Activated CD8-positive, alpha-beta T cell treated with anti-CD3 and anti-CD28 coated beads, Interleukin-2, amount 10 ng/mL, durations not matched to agents 7 days and 5 days (primary cell): ENCODE data around the gene CAMSAP1. TPM values are rescaled to one million over a fixed set of nuclear protein-coding genes. Genes with fewer than 3 reads are reported as not detected.

Source experiments
- ATAC-seq: fragments of 150-1000 bp; cut with Tn5 transposase; one replicate; pipeline ENCODE4 v1.10.0; 2021; ENCODE audit warnings: moderate library complexity
- CTCF ChIA-PET: fragments of 350-600 bp; sonication (Branson Sonifier 250); formaldehyde crosslinking; loops from one replicate; lab custom pipeline; 2021; ENCODE audit warnings: antibody characterized with exemption; lab: Charles Lee
- POLR2A ChIA-PET: fragments of 350-600 bp; sonication (Branson Sonifier 250); formaldehyde crosslinking; loops from one replicate; lab custom pipeline; 2021; ENCODE audit warnings: antibody characterized with exemption; lab: Charles Lee
- DNase-seq: peaks from one replicate; pipeline ENCODE4 v3.0.0-alpha.2; 2020
- H3K27ac Mint-ChIP-seq: one replicate; pipeline ENCODE4 v1.8.0; 2021; ENCODE audit warnings: mild to moderate bottlenecking, mixed read lengths
- H3K27me3 Mint-ChIP-seq: one replicate; pipeline ENCODE4 v1.8.0; 2021; ENCODE audit warnings: low read depth, mixed read lengths
- H3K36me3 Mint-ChIP-seq: one replicate; pipeline ENCODE4 v1.8.0; 2021; ENCODE audit warnings: low read depth, mixed read lengths
- H3K4me1 Mint-ChIP-seq: one replicate; pipeline ENCODE4 v1.8.0; 2021; ENCODE audit warnings: low read depth, mixed read lengths
- H3K4me3 Mint-ChIP-seq: one replicate; pipeline ENCODE4 v1.8.0; 2021; ENCODE audit warnings: mild to moderate bottlenecking, mixed read lengths
- H3K9me3 Mint-ChIP-seq: one replicate; pipeline ENCODE4 v1.8.0; 2022; ENCODE audit warnings: mixed read lengths; ENCODE audit not compliant: insufficient read depth
- total RNA-seq, 2 experiments: library from RNA; stranded (reverse); gene quantifications; one replicate each; pipeline ENCODE4 v1.2.3, GENCODE V29; 2021

The CAMSAP1 gene
- total RNA-seq, 2 experiments from 2014 or later = 20.3 to 21.5 TPM

DNA sequence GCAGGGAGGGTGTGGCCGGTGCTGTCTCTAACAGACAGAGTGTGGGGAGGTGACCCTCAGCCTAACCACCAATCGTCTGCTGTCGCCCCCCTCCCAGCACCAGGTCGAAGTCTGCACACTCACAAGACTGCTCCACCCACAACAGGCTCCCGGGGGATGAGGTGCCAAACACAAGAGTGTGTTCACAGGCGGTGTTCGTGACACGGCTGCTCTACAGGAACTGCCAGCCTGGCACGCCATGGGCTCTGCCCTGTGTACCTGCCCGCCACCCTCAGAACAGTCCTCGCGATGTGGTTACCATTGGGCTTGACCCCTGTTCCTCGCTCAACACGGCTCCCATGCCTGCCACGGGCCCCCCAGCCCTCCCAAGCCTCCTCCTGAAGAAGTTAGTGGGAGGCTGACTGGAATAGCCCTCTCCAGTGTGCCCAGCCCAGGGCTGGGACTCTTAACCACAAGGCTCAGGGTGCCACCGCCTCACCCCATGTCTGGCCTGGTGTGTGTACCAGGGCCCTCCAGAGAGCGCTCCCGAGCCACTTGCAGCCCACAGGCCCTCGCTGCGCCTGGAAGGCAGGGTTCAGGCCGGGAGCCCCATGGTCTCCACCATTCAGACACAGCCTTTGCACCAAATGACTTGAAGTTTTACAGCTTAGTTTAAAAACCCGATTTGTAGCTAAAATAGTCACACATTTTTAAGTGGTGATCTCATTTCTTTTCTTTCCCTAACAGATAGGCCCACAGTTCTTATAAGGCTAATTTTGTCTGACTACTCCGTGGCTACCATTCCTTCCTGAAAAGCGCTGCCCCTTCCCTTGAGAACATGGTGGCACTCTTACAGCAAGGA is 102.5 kb downstream of the CAMSAP1 start:
- H3K27me3 Mint-ChIP-seq = no peaks in the 10 kb centered on the region
- no peaks in the 10 kb centered on the region for H3K9me3 Mint-ChIP-seq
- no peak overlapping the region for H3K4me3 Mint-ChIP-seq
- POLR2A ChIA-PET = no interaction called here
- no peaks in the 10 kb centered on the region for H3K36me3 Mint-ChIP-seq
- DNase-seq = no peak
- H3K27ac Mint-ChIP-seq = no peak overlapping the region
- H3K4me1 Mint-ChIP-seq = peaks cover 15% of the 10 kb centered on the region
- ATAC-seq = no peak
- CTCF ChIA-PET = no interaction called here

- ATAC-seq (no peak), DNase-seq (no peak)
- ChIA-PET POLR2A (no interaction called here), CTCF (no interaction called here)
- Mint-ChIP-seq H3K36me3 (no peaks in the 10 kb centered on the region), H3K27ac (no peak overlapping the region), H3K27me3 (no peaks in the 10 kb centered on the region), H3K9me3 (no peaks in the 10 kb centered on the region), H3K4me1 (peaks cover 15% of the 10 kb centered on the region), H3K4me3 (no peak overlapping the region)
These were observed 103.9 kb downstream of the CAMSAP1 start for GRCh38 chr9:135803441-135803840.

- H3K27ac Mint-ChIP-seq = no peak overlapping the region
These were observed 104.4 kb downstream of the CAMSAP1 start for GRCh38 chr9:135802876-135803419.

GRCh38 chr9:135801070-135801469 is 106.3 kb downstream of the CAMSAP1 start:
- Mint-ChIP-seq H3K9me3 (no peaks in the 10 kb centered on the region), H3K27me3 (no peaks in the 10 kb centered on the region), H3K36me3 (no peaks in the 10 kb centered on the region), H3K4me3 (no peak overlapping the region), H3K4me1 (peaks cover 11% of the 10 kb centered on the region), H3K27ac (no peak overlapping the region)
- ATAC-seq = no peak
- ChIA-PET CTCF (no interaction called here), POLR2A (no interaction called here)
- no peak for DNase-seq

More at GRCh38 chr9:135802876-135803419, 104.4 kb downstream of the CAMSAP1 start:
- CTCF ChIA-PET = no interaction called here
- POLR2A ChIA-PET = no interaction called here
- H3K9me3 Mint-ChIP-seq = no peaks in the 10 kb centered on the region
- no peaks in the 10 kb centered on the region for H3K27me3 Mint-ChIP-seq
- no peak overlapping the region for H3K4me3 Mint-ChIP-seq
- H3K36me3 Mint-ChIP-seq = no peaks in the 10 kb centered on the region
- ATAC-seq (no peak), DNase-seq (no peak)
- H3K4me1 Mint-ChIP-seq = peaks cover 15% of the 10 kb centered on the region

- ChIA-PET POLR2A (no interaction called here), CTCF (no interaction called here)
- Mint-ChIP-seq H3K4me3 (no peak overlapping the region), H3K27ac (no peak overlapping the region), H3K4me1 (no peaks in the 10 kb centered on the region), H3K27me3 (no peaks in the 10 kb centered on the region), H3K9me3 (no peaks in the 10 kb centered on the region), H3K36me3 (no peaks in the 10 kb centered on the region)
- ATAC-seq = no peak
- no peak for DNase-seq
These were observed 108.1 kb downstream of the CAMSAP1 start for GRCh38 chr9:135799261-135799660.

DNA sequence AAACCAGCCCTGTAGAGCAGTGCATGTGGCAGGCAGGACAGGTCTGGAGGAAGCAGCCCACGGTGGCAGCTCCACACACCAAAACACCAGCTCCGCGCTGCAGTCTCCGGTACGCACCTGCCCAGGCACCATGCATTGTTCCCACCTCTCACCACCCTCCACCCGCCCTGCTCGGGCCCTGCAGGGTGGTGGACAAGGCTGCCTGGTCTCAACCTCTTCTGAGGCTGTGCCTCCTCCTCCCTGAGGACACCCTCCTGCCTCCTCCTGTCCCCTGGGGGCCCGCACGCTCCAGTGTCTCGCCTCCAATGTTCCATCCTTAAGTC is 109.1 kb downstream of the CAMSAP1 start:
- Mint-ChIP-seq H3K27me3 (no peaks in the 10 kb centered on the region), H3K9me3 (no peaks in the 10 kb centered on the region), H3K27ac (no peak overlapping the region), H3K4me1 (no peaks in the 10 kb centered on the region), H3K36me3 (no peaks in the 10 kb centered on the region), H3K4me3 (no peak overlapping the region)
- ATAC-seq (no peak), DNase-seq (no peak)
- ChIA-PET CTCF (no interaction called here), POLR2A (no interaction called here)

GRCh38 chr9:135797507-135798262 is 109.7 kb downstream of the CAMSAP1 start:
- Mint-ChIP-seq H3K27me3 (no peaks in the 10 kb centered on the region), H3K9me3 (no peaks in the 10 kb centered on the region), H3K4me1 (no peaks in the 10 kb centered on the region), H3K36me3 (no peaks in the 10 kb centered on the region), H3K4me3 (no peak overlapping the region), H3K27ac (no peak overlapping the region)
- DNase-seq (peak; percentile 42), ATAC-seq (no peak)
- ChIA-PET POLR2A (no interaction called here), CTCF (interaction anchor here (0.6 kb wide), 1 partner anchor 10 kb away, joined by 3 read pairs; no protein-coding TSS in a partner anchor)

DNA sequence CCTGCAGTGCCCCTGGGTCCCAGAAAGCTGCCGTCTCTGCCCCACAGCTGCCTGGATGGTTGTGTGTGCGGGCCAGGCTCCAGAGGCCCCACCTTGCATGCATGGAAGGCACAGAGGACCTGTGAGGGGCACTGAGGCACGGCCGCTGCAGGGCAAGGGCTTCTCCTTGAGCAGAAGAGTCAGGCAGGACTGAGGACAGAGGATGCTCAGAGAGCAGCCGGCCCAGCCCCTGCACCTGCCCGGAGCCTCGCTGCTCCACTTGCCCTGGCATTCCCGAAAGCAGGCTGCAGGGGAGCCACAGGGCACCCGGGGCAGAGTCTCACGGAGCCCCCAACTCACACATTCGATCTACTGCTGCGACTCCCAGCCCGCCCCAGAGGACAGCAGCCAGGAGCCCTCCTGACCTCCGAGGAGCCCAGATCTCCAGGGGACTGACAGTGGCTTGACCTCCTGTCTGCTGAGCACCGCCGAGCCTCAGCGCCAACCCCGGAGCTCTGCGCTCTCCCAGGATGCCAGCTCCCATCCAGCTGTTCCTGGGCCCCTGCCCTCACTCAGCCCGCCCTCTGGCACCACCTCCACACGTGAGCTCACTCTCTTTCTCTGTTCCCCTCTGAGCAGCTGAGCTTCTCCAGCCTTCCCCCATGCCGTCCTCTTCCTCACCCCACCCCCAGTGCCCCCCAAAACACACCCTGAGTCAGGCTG is 110.4 kb downstream of the CAMSAP1 start:
- no peaks in the 10 kb centered on the region for H3K4me1 Mint-ChIP-seq

DNA sequence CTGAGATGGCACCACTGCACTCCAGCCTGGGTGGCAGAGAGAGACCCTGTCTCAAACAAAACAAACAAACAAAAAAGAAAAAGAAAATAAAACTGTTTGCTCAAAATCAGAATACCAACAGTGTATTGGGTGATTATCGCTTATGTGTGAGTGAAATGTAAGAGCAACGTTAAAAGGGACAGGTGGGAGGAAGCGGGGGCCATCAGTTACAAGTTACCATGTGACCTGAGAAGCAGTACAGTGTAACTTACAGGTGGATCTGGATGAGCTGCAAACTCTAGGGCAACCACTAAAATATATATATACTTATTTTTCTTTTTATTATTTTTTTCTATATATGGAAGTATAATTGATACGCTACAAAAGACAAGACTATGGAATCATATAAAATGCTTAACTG is 112.0 kb downstream of the CAMSAP1 start:
- Mint-ChIP-seq H3K27me3 (no peaks in the 10 kb centered on the region), H3K4me1 (no peaks in the 10 kb centered on the region), H3K36me3 (no peaks in the 10 kb centered on the region), H3K27ac (no peak overlapping the region), H3K4me3 (no peak overlapping the region), H3K9me3 (no peaks in the 10 kb centered on the region)
- CTCF ChIA-PET = no interaction called here
- DNase-seq (no peak), ATAC-seq (no peak)
- POLR2A ChIA-PET = no interaction called here

More for the DNA sequence above, 110.4 kb downstream of the CAMSAP1 start:
- H3K27me3 Mint-ChIP-seq = no peaks in the 10 kb centered on the region
- ChIA-PET POLR2A (no interaction called here), CTCF (interaction anchor here (0.6 kb wide), 1 partner anchor 10 kb away, joined by 3 read pairs; no protein-coding TSS in a partner anchor)
- H3K27ac Mint-ChIP-seq = no peak overlapping the region
- no peak overlapping the region for H3K4me3 Mint-ChIP-seq
- no peak for DNase-seq
- no peaks in the 10 kb centered on the region for H3K9me3 Mint-ChIP-seq
- no peak for ATAC-seq
- no peaks in the 10 kb centered on the region for H3K36me3 Mint-ChIP-seq

DNA sequence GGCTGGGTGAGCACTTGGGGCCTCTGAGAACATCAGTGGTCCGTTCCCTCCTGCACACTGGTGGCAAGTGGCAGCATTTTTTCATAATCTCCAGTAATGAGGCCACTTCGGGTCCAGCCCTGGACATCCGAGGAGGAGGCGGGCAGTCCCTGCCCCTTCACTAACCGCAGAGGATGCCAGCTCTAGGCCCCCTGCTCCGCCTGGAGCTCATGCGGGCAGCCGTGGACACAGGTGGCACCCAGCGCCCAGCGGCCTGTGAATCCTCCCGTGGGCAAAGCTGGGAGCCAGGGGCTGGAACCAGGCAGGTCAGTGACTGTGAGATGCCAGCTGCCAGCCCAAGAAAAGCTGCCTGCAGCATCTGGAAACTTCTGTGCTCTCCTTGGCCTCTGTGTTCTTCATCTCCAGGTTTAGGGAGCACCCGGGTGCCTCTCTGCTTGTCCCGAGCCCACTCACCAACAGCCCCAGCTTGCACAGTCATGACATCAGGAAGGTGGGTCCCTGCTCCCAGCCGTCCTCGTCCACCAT is 112.9 kb downstream of the CAMSAP1 start:
- Mint-ChIP-seq H3K4me3 (no peak overlapping the region), H3K27me3 (no peaks in the 10 kb centered on the region), H3K27ac (no peak overlapping the region), H3K36me3 (no peaks in the 10 kb centered on the region), H3K9me3 (no peaks in the 10 kb centered on the region), H3K4me1 (no peaks in the 10 kb centered on the region)
- POLR2A ChIA-PET = interaction anchor here (0.6 kb wide), 1 partner anchor 504 kb away, joined by 3 read pairs; no protein-coding TSS in a partner anchor
- DNase-seq (no peak), ATAC-seq (no peak)
- CTCF ChIA-PET = no interaction called here

DNA sequence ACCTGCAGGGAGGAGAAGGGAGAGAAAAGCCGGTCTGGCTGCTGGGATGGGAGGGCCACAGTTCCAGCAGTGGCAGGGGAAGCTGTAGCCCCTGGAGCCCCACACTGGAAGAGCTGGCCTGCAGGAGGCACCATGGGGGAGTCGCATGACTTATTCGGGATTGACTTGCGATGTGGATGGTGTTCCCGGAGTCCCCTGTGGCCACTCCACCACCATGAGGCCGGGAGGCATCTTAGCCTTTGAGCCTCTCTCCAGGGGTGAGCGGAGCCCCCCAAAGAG is 113.3 kb downstream of the CAMSAP1 start:
- Mint-ChIP-seq H3K27ac (no peak overlapping the region), H3K36me3 (no peaks in the 10 kb centered on the region), H3K4me3 (no peak overlapping the region), H3K4me1 (no peaks in the 10 kb centered on the region), H3K9me3 (no peaks in the 10 kb centered on the region), H3K27me3 (no peaks in the 10 kb centered on the region)
- POLR2A ChIA-PET = interaction anchor here (0.6 kb wide), 1 partner anchor 504 kb away, joined by 3 read pairs; no protein-coding TSS in a partner anchor
- DNase-seq = no peak
- no peak for ATAC-seq
- CTCF ChIA-PET = no interaction called here
